ENCODE measurements around the gene BABAM1.

DNA sequence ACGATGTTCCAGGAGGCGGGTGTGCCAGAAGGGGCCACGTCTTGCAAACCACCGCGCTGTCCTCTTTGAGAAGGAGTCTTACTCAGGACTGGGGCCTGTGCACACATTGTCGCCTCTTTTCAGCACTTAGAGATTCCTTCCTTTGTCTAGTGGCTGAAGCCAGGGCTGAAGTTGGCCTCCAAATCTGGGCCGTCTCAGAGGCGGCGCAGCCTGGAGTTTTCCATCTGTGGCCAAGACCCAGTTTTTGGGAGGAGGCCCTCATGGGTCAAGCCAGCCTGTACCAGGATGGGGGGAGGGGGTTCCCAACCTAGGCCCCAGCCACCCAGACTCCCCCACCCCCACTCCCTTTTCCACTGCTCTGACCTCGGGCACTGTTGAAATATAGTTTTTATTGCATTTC lies 55.6 kb downstream of the BABAM1 start:
- TF ChIP-seq, protein P1, sequence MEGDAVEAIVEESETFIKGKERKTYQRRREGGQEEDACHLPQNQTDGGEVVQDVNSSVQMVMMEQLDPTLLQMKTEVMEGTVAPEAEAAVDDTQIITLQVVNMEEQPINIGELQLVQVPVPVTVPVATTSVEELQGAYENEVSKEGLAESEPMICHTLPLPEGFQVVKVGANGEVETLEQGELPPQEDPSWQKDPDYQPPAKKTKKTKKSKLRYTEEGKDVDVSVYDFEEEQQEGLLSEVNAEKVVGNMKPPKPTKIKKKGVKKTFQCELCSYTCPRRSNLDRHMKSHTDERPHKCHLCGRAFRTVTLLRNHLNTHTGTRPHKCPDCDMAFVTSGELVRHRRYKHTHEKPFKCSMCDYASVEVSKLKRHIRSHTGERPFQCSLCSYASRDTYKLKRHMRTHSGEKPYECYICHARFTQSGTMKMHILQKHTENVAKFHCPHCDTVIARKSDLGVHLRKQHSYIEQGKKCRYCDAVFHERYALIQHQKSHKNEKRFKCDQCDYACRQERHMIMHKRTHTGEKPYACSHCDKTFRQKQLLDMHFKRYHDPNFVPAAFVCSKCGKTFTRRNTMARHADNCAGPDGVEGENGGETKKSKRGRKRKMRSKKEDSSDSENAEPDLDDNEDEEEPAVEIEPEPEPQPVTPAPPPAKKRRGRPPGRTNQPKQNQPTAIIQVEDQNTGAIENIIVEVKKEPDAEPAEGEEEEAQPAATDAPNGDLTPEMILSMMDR (IDR thresholded peaks at IDR 0.05): no peak
- no peak for TF ChIP-seq POLR2A (IDR thresholded peaks at IDR 0.05)
